ENCODE data around the gene ADAMTS3. TPM values are rescaled to one million over a fixed set of nuclear protein-coding genes. Genes with fewer than 3 reads are reported as not detected.
A peak's percentile ranks its signal among the peaks of the same experiment; 100 is the strongest.

ADAMTS3 gene
- total RNA-seq, 3 donors from 2014 or later: 0.11 to 0.18 (median 0.15) TPM

GRCh38 chr4:72312032-72312650, 256.9 kb downstream of the ADAMTS3 start:
- no peak for ATAC-seq
- DNase-seq: no peak
- Mint-ChIP-seq H3K36me3 (ENCODE audit: insufficient read depth) (no peaks in the 10 kb centered on the region), H3K4me1 (ENCODE audit: low read depth) (no peaks in the 10 kb centered on the region), H3K27me3 (ENCODE audit: low read depth) (no peaks in the 10 kb centered on the region), H3K9me3 (no peaks in the 10 kb centered on the region), H3K4me3 (no peak overlapping the region)

DNA sequence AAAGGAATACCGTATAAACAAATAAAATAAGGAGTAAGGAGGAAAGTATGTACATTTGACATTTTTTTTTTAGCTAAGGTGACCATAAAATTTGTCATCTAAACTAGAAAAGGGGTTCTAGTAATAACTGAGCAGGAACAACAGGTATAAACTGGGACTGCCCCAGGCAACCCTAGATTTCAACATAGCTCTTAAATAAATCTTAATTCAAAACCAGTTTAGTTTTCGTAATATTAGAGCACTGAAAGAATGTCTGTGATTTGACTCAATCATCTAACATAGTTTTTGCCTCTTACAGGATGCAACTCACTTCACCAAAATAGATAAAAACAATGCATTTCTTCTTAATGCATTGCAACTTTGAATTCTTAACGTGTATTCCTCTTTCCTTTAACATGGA, 257.7 kb downstream of the ADAMTS3 start:
- no peaks in the 10 kb centered on the region for H3K27me3 Mint-ChIP-seq (ENCODE audit: low read depth)
- no peak for ATAC-seq
- no peaks in the 10 kb centered on the region for H3K9me3 Mint-ChIP-seq
- no peak for DNase-seq
- no peaks in the 10 kb centered on the region for H3K36me3 Mint-ChIP-seq (ENCODE audit: insufficient read depth)
- no peak overlapping the region for H3K4me3 Mint-ChIP-seq
- no peaks in the 10 kb centered on the region for H3K4me1 Mint-ChIP-seq (ENCODE audit: low read depth)

DNA sequence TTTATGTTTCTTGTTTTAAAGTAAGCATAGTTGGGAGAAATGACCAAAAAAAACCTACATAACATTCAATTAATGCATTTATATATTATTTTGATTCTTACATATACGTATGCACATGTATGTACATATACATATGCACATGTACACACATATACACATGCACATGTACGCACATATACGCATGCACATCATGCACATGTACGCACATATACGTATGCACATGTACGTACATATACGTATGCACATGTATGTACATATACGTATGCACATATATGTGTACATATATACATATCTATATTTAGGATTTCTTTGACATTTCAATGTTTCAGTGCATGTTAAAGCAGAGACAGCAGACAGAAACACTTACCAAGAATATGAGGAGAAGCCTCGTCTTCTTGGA, 263.4 kb downstream of the ADAMTS3 start:
- Mint-ChIP-seq H3K4me1 (ENCODE audit: low read depth) (no peaks in the 10 kb centered on the region), H3K27me3 (ENCODE audit: low read depth) (no peaks in the 10 kb centered on the region), H3K9me3 (no peaks in the 10 kb centered on the region), H3K4me3 (no peak overlapping the region), H3K36me3 (ENCODE audit: insufficient read depth) (no peaks in the 10 kb centered on the region)
- no peak for DNase-seq
- no peak for ATAC-seq

DNA sequence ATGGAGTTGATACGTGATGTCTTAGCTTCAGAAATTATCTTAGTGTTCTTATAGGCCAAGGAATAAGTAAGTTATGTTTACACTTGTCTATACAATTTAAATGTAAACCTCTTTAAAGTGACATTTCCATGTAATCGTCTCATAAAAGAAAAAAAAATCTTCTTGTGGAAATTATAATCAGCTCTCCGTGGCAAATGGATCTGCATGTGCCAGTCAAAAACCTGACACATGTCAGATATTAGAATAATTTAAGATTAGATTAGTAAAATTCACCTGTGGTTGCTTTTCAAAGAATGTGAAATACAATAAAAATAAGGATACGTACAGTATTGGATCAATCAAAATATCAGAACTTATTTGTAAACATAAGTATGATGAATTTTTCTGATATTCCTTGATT, 263.9 kb downstream of the ADAMTS3 start:
- ATAC-seq (no peak), DNase-seq (no peak)
- H3K27me3 Mint-ChIP-seq (ENCODE audit: low read depth): no peaks in the 10 kb centered on the region
- H3K4me3 Mint-ChIP-seq: no peak overlapping the region
- H3K4me1 Mint-ChIP-seq (ENCODE audit: low read depth): no peaks in the 10 kb centered on the region
- no peaks in the 10 kb centered on the region for H3K9me3 Mint-ChIP-seq
- H3K36me3 Mint-ChIP-seq (ENCODE audit: insufficient read depth): no peaks in the 10 kb centered on the region

GRCh38 chr4:72302981-72303704, 265.9 kb downstream of the ADAMTS3 start:
- DNase-seq (peak; percentile 15), ATAC-seq (peak; percentile 32 to 62)
- H3K36me3 Mint-ChIP-seq (ENCODE audit: insufficient read depth): no peaks in the 10 kb centered on the region
- H3K27me3 Mint-ChIP-seq (ENCODE audit: low read depth): no peaks in the 10 kb centered on the region
- no peaks in the 10 kb centered on the region for H3K4me1 Mint-ChIP-seq (ENCODE audit: low read depth)
- H3K4me3 Mint-ChIP-seq: no peak overlapping the region
- H3K9me3 Mint-ChIP-seq: no peaks in the 10 kb centered on the region

DNA sequence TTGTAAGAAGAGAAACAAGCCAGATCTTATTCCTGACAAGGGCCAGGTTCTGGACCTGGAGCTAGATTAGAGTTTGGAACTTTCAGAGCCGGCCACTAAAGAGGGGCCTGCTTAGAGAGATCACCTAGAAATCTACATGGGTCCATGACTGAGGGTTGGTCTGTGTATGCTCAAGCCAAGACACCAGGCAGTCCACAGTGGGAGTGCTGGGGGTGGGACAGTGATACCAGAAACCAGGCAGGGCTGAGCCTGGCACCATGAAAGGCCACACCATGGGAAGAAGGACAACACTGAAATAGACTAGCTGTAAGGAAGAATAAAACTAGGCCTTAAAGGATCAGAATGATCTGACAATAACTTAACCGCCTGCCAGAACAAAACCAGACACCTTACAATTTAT, 267.3 kb downstream of the ADAMTS3 start:
- Mint-ChIP-seq H3K9me3 (no peaks in the 10 kb centered on the region), H3K4me3 (no peak overlapping the region), H3K4me1 (ENCODE audit: low read depth) (no peaks in the 10 kb centered on the region), H3K36me3 (ENCODE audit: insufficient read depth) (no peaks in the 10 kb centered on the region), H3K27me3 (ENCODE audit: low read depth) (no peaks in the 10 kb centered on the region)
- DNase-seq: no peak
- no peak for ATAC-seq

DNA sequence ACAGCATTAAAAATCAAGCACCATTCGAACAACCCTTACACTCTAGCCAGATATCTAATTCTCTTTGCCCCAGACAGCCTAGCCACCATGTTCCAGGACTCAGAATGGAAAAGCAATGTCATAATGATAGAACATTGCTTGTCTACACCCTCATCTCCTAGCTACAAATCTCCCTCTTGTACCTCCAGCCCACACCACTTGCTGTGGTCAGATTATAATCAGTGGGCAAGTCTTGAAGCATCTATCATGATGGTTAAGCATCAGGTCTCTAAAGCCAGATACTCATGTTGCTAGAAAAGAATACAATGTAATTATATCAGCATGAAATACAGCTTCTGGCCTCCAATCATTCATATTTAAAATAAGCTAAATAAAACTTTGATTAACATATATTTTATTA, 268.9 kb downstream of the ADAMTS3 start:
- Mint-ChIP-seq H3K4me3 (no peak overlapping the region), H3K36me3 (ENCODE audit: insufficient read depth) (no peaks in the 10 kb centered on the region), H3K27me3 (ENCODE audit: low read depth) (no peaks in the 10 kb centered on the region), H3K9me3 (no peaks in the 10 kb centered on the region), H3K4me1 (ENCODE audit: low read depth) (peaks cover 2% of the 10 kb centered on the region)
- ATAC-seq: no peak
- DNase-seq: no peak

DNA sequence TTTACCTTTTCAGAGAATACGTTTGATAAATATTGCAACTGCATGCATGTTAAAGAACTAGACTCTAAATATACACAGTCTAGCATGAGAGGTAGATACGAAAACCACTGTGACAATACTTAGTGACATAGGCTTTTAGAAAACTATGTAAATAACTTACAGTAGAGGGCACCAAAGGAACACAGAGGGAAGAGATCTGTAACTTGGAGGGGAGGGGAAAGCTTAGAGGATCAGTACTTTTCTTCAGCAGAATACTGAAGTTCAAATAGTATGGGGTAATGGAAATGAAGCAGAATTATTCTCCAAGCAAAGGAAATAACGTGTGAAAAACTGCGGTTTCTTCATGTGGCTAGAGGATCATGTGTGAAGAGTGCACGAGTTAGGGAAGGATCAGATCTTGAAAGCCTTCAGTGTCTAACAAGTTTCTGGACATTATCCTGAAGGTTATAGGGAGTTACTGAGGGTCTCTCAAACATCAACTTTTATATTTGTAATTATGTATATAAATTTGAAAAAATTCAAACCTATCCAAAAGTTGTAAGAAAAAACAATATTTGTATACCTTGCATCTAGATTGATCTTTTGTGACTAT, 273.0 kb downstream of the ADAMTS3 start:
- Mint-ChIP-seq H3K9me3 (no peaks in the 10 kb centered on the region), H3K36me3 (ENCODE audit: insufficient read depth) (no peaks in the 10 kb centered on the region), H3K4me1 (ENCODE audit: low read depth) (peaks cover 2% of the 10 kb centered on the region), H3K4me3 (no peak overlapping the region), H3K27me3 (ENCODE audit: low read depth) (peaks cover 9% of the 10 kb centered on the region)
- ATAC-seq (no peak), DNase-seq (no peak)

DNA sequence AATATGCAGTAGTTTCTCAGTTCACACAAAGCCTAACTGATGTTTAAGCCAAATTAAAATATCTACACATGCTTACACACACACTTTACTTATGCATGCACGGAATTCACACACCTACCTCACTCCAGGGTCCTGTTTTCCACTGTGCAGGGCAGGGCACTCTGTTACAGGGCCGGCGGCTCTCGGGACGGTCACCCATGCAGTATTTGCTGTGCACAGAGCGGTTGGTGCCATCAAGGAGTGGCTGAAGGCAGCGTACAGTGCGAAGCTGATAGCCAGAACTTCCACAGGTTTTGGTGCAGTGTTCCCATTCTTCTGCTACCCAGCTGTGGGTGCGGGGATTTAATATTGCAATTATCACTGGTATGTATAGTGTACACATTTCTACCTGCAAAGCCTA, 278.3 kb downstream of the ADAMTS3 start:
- no peaks in the 10 kb centered on the region for H3K9me3 Mint-ChIP-seq
- no peak for ATAC-seq
- no peaks in the 10 kb centered on the region for H3K36me3 Mint-ChIP-seq (ENCODE audit: insufficient read depth)
- DNase-seq: no peak
- no peaks in the 10 kb centered on the region for H3K4me1 Mint-ChIP-seq (ENCODE audit: low read depth)
- H3K4me3 Mint-ChIP-seq: no peak overlapping the region
- H3K27me3 Mint-ChIP-seq (ENCODE audit: low read depth): peaks cover 15% of the 10 kb centered on the region

DNA sequence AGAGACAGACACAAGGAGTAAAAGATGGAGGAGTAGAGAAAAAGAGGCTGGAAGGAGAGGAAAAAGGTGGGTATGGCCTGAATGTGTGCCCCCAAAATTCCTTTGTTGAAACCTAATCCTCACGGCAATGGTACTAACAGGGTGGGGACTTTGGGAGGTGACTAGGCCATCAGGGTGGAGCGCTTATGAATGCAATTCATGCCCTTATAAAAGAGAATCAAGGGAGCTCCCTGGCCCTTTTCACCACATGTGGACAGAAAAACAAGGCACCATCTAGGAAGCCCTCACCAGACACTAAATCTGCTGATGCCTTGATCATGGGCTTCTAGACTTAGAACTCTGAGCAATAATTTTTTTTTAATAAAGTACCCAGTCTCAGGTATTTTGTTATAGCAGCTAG, 282.1 kb downstream of the ADAMTS3 start:
- no peaks in the 10 kb centered on the region for H3K9me3 Mint-ChIP-seq
- ATAC-seq (no peak), DNase-seq (no peak)
- no peak overlapping the region for H3K4me3 Mint-ChIP-seq
- H3K36me3 Mint-ChIP-seq (ENCODE audit: insufficient read depth): no peaks in the 10 kb centered on the region
- H3K4me1 Mint-ChIP-seq (ENCODE audit: low read depth): no peaks in the 10 kb centered on the region
- peaks cover 6% of the 10 kb centered on the region for H3K27me3 Mint-ChIP-seq (ENCODE audit: low read depth)

- no peaks in the 10 kb centered on the region for H3K9me3 Mint-ChIP-seq
- DNase-seq (no peak), ATAC-seq (no peak)
- no peak overlapping the region for H3K4me3 Mint-ChIP-seq
- no peaks in the 10 kb centered on the region for H3K36me3 Mint-ChIP-seq (ENCODE audit: insufficient read depth)
- H3K27me3 Mint-ChIP-seq (ENCODE audit: low read depth): peaks cover 6% of the 10 kb centered on the region
- H3K4me1 Mint-ChIP-seq (ENCODE audit: low read depth): no peaks in the 10 kb centered on the region
Measured at GRCh38 chr4:72286185-72286584, 282.8 kb downstream of the ADAMTS3 start.

GRCh38 chr4:72283357-72283756, 285.7 kb downstream of the ADAMTS3 start:
- Mint-ChIP-seq H3K9me3 (no peaks in the 10 kb centered on the region), H3K36me3 (ENCODE audit: insufficient read depth) (no peaks in the 10 kb centered on the region), H3K4me1 (ENCODE audit: low read depth) (no peaks in the 10 kb centered on the region), H3K4me3 (no peak overlapping the region), H3K27me3 (ENCODE audit: low read depth) (peaks cover 9% of the 10 kb centered on the region)
- no peak for DNase-seq
- no peak for ATAC-seq

GRCh38 chr4:72280252-72280651, 288.8 kb downstream of the ADAMTS3 start:
- Mint-ChIP-seq H3K4me1 (ENCODE audit: low read depth) (no peaks in the 10 kb centered on the region), H3K4me3 (no peak overlapping the region), H3K9me3 (no peaks in the 10 kb centered on the region), H3K36me3 (ENCODE audit: insufficient read depth) (no peaks in the 10 kb centered on the region), H3K27me3 (ENCODE audit: low read depth) (peaks cover 5% of the 10 kb centered on the region)
- no peak for DNase-seq
- no peak for ATAC-seq

DNA sequence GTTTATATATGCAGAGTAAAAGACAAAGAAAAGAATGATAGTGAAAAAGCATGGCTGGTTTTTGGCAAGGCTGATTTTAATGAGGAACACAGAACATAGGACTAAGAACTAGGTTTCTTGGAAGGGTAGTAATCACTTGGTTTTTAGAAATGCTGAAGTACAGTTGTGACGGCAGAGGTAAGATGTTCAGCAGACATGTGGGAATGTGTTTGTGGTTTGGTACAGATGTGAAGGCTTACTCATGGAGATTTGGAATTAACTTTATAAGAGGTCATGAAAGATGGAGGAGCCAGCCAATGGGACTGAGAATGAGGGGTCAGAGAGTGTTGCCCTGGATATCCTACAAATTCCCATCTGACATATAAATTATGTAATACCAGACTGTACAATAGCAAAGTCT, 293.6 kb downstream of the ADAMTS3 start:
- Mint-ChIP-seq H3K27me3 (ENCODE audit: low read depth) (peaks cover 1% of the 10 kb centered on the region), H3K9me3 (peaks cover 2% of the 10 kb centered on the region), H3K36me3 (ENCODE audit: insufficient read depth) (no peaks in the 10 kb centered on the region), H3K4me1 (ENCODE audit: low read depth) (no peaks in the 10 kb centered on the region), H3K4me3 (no peak overlapping the region)
- DNase-seq (no peak), ATAC-seq (no peak)

DNA sequence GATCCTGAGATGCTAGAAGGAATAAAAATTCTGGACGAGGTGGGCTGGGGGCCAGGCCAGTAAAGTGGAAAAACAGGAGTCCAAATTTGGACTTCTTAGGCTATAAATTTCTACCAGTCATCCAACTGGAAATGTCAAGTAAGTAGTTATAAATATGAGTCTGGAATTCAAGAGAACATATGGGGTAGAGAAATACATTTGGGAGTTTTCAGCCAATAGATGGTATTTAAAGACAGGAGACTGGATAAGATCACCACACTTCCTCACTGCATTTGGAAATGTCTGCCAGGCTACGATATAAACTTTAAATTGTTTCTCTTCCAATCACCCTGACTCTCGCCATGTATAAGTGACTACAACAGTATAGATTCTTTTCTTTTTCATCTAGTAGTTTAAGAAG, 294.8 kb downstream of the ADAMTS3 start:
- ATAC-seq (no peak), DNase-seq (no peak)
- H3K4me3 Mint-ChIP-seq: no peak overlapping the region
- peaks cover 9% of the 10 kb centered on the region for H3K9me3 Mint-ChIP-seq
- no peaks in the 10 kb centered on the region for H3K36me3 Mint-ChIP-seq (ENCODE audit: insufficient read depth)
- H3K4me1 Mint-ChIP-seq (ENCODE audit: low read depth): no peaks in the 10 kb centered on the region
- H3K27me3 Mint-ChIP-seq (ENCODE audit: low read depth): peaks cover 1% of the 10 kb centered on the region

All from activated T-cell treated with anti-CD3 and anti-CD28 coated beads, Interleukin-2, amount 50 U/mL, for 4 hours (primary cell).